Measurements from ENCODE around the gene SMIM1. TPM values are rescaled to one million over a fixed set of nuclear protein-coding genes. Genes with fewer than 3 reads are reported as not detected.

Gene SMIM1
- polyA plus RNA-seq, 1 donor (not counting 4 experiments of a cell fraction or from before 2014, with no cell fraction given): 0.79 TPM

DNA sequence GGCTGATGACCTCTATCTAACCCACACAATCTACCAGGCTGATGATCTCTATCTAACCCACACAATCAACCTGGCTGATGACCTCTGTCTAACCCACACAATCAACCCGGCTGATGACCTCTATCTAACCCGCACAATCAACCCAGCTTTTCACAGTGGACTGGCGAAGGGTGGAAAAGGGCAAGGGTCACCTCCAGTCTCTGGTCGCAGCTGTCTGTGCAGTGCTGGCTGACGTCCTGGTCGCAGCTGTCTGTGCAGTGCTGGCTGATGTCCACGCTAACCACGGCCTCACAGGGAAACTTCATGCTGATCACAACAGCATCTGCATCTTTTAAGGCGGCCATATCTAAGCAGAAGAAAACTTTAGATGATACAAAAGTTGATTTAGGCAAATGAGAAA lies 32.5 kb upstream of the SMIM1 start:
- H3K9me1 ChIP-seq (ENCODE audit: control insufficient read depth, extremely low read depth, insufficient read depth, low read length): peaks cover 2% of the 10 kb centered on the region
- peaks cover 4% of the 10 kb centered on the region for H3K4me1 ChIP-seq (ENCODE audit: control insufficient read depth, extremely low read depth, insufficient read depth, low read length)
- H4K20me1 ChIP-seq (ENCODE audit: control insufficient read depth, extremely low read depth, insufficient read depth, low read length): no peaks in the 10 kb centered on the region
- no peaks in the 10 kb centered on the region for H3K27me3 ChIP-seq (ENCODE audit: control insufficient read depth, extremely low read depth, insufficient read depth, low read length)
- FAIRE-seq (no peak), DNase-seq (ENCODE audit: low read depth, low spot score) (no peak)
- H3K9me3 ChIP-seq (ENCODE audit: control insufficient read depth, low read depth, low read length): no peaks in the 10 kb centered on the region
- TF ChIP-seq, protein P1, sequence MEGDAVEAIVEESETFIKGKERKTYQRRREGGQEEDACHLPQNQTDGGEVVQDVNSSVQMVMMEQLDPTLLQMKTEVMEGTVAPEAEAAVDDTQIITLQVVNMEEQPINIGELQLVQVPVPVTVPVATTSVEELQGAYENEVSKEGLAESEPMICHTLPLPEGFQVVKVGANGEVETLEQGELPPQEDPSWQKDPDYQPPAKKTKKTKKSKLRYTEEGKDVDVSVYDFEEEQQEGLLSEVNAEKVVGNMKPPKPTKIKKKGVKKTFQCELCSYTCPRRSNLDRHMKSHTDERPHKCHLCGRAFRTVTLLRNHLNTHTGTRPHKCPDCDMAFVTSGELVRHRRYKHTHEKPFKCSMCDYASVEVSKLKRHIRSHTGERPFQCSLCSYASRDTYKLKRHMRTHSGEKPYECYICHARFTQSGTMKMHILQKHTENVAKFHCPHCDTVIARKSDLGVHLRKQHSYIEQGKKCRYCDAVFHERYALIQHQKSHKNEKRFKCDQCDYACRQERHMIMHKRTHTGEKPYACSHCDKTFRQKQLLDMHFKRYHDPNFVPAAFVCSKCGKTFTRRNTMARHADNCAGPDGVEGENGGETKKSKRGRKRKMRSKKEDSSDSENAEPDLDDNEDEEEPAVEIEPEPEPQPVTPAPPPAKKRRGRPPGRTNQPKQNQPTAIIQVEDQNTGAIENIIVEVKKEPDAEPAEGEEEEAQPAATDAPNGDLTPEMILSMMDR (optimal IDR thresholded peaks at IDR 0.05 in 1 of 3, IDR thresholded peaks at IDR 0.05 in 1 of 3, conservative IDR thresholded peaks at IDR 0.05 in 1 of 3; ENCODE audit: extremely low read depth in 1 of 3, insufficient read depth in 2 of 3, low read length in 3 of 3): no peak
- TF ChIP-seq EZH2 (IDR thresholded peaks at IDR 0.05; ENCODE audit: low read length): no peak
- H3K4me2 ChIP-seq (ENCODE audit: control insufficient read depth, extremely low read depth, insufficient read depth, low read depth, low read length): no peak overlapping the region
- H3K9ac ChIP-seq (ENCODE audit: control insufficient read depth, extremely low read depth, insufficient read depth, low read length): no peak overlapping the region
- peaks cover 12 to 22% of the 10 kb centered on the region in 2 experiments for H3K36me3 ChIP-seq (ENCODE audit: control insufficient read depth in 2 of 2, extremely low read depth in 1 of 2, insufficient read depth in 2 of 2, low read length in 2 of 2)
- H3K4me3 ChIP-seq (ENCODE audit: control insufficient read depth in 2 of 3, extremely low read depth in 1 of 3, insufficient read depth in 2 of 3, low read depth in 1 of 3, low read length in 3 of 3): no peak overlapping the region
- no peaks in the 10 kb centered on the region for H3K79me2 ChIP-seq (ENCODE audit: control insufficient read depth, insufficient read depth, low read length)
- H3K27ac ChIP-seq (ENCODE audit: control insufficient read depth, insufficient read depth, low read length): no peak overlapping the region
- dilution Hi-C loops (cut with MboI; ENCODE audit: extremely low pct_ligation_motif_present, low sequenced_read_pairs): no loop called here
- no peak overlapping the region for H2AFZ ChIP-seq (ENCODE audit: control insufficient read depth, low read length)

DNA sequence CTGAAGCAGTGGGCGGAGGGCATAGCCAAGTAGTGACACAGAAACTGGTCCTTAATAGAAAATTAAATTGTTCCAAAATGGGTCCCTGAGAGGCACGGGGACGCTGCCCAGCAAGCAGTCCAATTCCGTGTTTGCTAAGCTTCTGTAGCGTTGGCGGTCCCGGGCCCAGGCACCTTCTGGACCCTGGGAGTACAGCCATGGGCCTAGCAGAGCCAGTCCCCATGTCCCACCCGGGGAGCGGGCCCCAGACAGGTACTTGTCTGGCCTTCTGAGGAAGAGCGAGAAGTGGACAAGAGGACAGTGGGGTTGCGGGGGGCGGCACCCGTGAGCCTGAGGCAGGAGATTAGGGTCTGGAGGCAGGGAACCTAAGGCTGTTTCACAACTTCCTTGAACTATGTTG lies 31.8 kb upstream of the SMIM1 start:
- Histone ChIP-seq H3K4me1 (ENCODE audit: control insufficient read depth, extremely low read depth, insufficient read depth, low read length) (peaks cover 4% of the 10 kb centered on the region), H3K9ac (ENCODE audit: control insufficient read depth, extremely low read depth, insufficient read depth, low read length) (no peak overlapping the region), H3K9me3 (ENCODE audit: control insufficient read depth, low read depth, low read length) (no peaks in the 10 kb centered on the region), H3K36me3 (ENCODE audit: control insufficient read depth in 2 of 2, extremely low read depth in 1 of 2, insufficient read depth in 2 of 2, low read length in 2 of 2) (peaks cover 12 to 22% of the 10 kb centered on the region in 2 experiments), H2AFZ (ENCODE audit: control insufficient read depth, low read length) (no peak overlapping the region), H3K79me2 (ENCODE audit: control insufficient read depth, insufficient read depth, low read length) (no peaks in the 10 kb centered on the region), H3K4me3 (ENCODE audit: control insufficient read depth in 2 of 3, extremely low read depth in 1 of 3, insufficient read depth in 2 of 3, low read depth in 1 of 3, low read length in 3 of 3) (no peak overlapping the region), H3K27ac (ENCODE audit: control insufficient read depth, insufficient read depth, low read length) (no peak overlapping the region), H3K9me1 (ENCODE audit: control insufficient read depth, extremely low read depth, insufficient read depth, low read length) (peaks cover 2% of the 10 kb centered on the region), H3K27me3 (ENCODE audit: control insufficient read depth, extremely low read depth, insufficient read depth, low read length) (no peaks in the 10 kb centered on the region), H4K20me1 (ENCODE audit: control insufficient read depth, extremely low read depth, insufficient read depth, low read length) (no peaks in the 10 kb centered on the region), H3K4me2 (ENCODE audit: control insufficient read depth, extremely low read depth, insufficient read depth, low read depth, low read length) (no peak overlapping the region)
- no peak for DNase-seq (ENCODE audit: low read depth, low spot score)
- dilution Hi-C loops (cut with MboI; ENCODE audit: extremely low pct_ligation_motif_present, low sequenced_read_pairs): no loop called here
- no peak for FAIRE-seq
- TF ChIP-seq, protein P1 (optimal IDR thresholded peaks at IDR 0.05 in 1 of 3, IDR thresholded peaks at IDR 0.05 in 1 of 3, conservative IDR thresholded peaks at IDR 0.05 in 1 of 3; ENCODE audit: extremely low read depth in 1 of 3, insufficient read depth in 2 of 3, low read length in 3 of 3): no peak
- TF ChIP-seq EZH2 (IDR thresholded peaks at IDR 0.05; ENCODE audit: low read length): no peak
